Progenitor cell of endocrine pancreas (in vitro differentiated cells): ENCODE data around the gene CAPNS1. TPM values are rescaled to one million over a fixed set of nuclear protein-coding genes. Genes with fewer than 3 reads are reported as not detected.

Experiments used
- DNase-seq: peaks from one replicate; pipeline ENCODE4 v3.0.0; 2021; ENCODE audit warnings: low spot score; ENCODE audit not compliant: unreplicated experiment
- H3K27ac Mint-ChIP-seq: 2 replicates; pipeline ENCODE4 v1.8.0; 2021; ENCODE audit warnings: mild to moderate bottlenecking, moderate library complexity, mixed read lengths
- H3K27me3 Mint-ChIP-seq: 2 replicates; pipeline ENCODE4 v1.8.0; 2021; ENCODE audit warnings: mixed read lengths
- H3K36me3 Mint-ChIP-seq: 2 replicates; pipeline ENCODE4 v1.8.0; 2022; ENCODE audit warnings: mixed read lengths; ENCODE audit not compliant: insufficient read depth
- H3K4me1 Mint-ChIP-seq: 2 replicates; pipeline ENCODE4 v1.8.0; 2021; ENCODE audit warnings: low read depth, mixed read lengths
- H3K4me3 Mint-ChIP-seq: 2 replicates; pipeline ENCODE4 v1.8.0; 2021; ENCODE audit warnings: low read depth, mild to moderate bottlenecking, moderate library complexity, mixed read lengths
- H3K9me3 Mint-ChIP-seq: 2 replicates; pipeline ENCODE4 v1.8.0; 2021; ENCODE audit warnings: low read depth, mixed read lengths
- total RNA-seq: library from RNA; stranded (reverse); gene quantifications from 2 replicates; pipeline ENCODE4 v1.2.1, GENCODE V29; 2021
- TF ChIP-seq, protein P1 (sequence below): fragments of 200-600 bp; sonication (generic); IDR thresholded peaks from one replicate; pipeline ENCODE4 v1.5.0; 2021; ENCODE audit warnings: antibody characterized with exemption, mild to moderate bottlenecking; ENCODE audit not compliant: unreplicated experiment

Gene CAPNS1
- total RNA-seq, 1 donor from 2014 or later: 435 TPM

DNA sequence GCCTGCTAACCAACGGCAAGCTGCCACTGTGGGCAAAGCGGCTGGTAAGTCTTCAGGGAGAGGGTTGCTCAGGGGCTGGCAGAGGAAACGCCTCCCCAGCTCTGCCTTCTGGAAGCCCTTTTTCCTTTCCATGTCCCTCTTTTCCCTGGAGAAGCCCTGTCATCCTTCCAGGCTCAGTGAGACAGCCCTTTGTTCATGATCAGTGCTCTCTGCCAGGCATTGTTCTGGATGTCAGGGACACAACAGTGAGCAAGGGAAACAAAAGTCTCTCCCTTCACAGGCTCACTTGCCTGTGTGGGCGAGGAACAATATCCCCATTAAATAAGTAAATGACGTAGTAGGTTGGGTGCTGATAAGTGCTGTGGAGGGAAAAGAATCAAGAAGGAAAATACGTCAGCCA lies 42.8 kb upstream of the CAPNS1 start:
- TF ChIP-seq, protein P1, sequence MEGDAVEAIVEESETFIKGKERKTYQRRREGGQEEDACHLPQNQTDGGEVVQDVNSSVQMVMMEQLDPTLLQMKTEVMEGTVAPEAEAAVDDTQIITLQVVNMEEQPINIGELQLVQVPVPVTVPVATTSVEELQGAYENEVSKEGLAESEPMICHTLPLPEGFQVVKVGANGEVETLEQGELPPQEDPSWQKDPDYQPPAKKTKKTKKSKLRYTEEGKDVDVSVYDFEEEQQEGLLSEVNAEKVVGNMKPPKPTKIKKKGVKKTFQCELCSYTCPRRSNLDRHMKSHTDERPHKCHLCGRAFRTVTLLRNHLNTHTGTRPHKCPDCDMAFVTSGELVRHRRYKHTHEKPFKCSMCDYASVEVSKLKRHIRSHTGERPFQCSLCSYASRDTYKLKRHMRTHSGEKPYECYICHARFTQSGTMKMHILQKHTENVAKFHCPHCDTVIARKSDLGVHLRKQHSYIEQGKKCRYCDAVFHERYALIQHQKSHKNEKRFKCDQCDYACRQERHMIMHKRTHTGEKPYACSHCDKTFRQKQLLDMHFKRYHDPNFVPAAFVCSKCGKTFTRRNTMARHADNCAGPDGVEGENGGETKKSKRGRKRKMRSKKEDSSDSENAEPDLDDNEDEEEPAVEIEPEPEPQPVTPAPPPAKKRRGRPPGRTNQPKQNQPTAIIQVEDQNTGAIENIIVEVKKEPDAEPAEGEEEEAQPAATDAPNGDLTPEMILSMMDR: no peak
- Mint-ChIP-seq H3K9me3 (no peaks in the 10 kb centered on the region), H3K36me3 (no peaks in the 10 kb centered on the region), H3K27ac (no peak overlapping the region), H3K4me3 (no peak overlapping the region), H3K27me3 (no peaks in the 10 kb centered on the region), H3K4me1 (no peaks in the 10 kb centered on the region)
- no peak for DNase-seq

DNA sequence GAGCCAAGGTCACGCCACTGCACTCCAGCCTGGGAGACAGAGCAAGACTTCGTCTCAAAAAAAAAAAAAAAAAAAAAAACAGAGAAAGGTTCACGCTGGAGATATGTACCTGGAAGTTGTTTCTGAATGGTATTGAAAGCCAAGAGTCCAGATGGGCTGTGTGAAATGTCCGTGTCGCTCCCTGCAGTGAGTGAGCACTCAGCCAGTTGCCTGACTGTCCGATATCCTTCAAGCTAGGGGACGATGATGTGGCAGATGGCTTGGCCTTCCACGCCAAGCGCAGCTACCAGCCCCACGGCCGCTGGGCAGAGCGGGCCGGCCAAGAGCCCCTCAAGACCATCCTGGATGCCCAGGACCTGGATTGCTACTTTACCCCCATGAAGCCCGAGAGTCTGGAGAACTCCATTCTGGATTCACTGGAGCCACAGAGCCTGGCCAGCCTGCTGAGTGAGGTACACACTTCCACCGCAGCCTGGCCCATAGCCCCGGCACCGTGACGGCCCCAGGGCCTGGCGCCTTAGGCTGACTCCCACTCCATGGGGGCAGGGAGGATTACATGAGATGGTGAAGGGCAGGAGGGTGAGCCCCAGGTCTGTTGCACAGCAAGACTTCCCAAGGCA lies 40.6 kb upstream of the CAPNS1 start:
- TF ChIP-seq, protein P1: no peak
- no peaks in the 10 kb centered on the region for H3K9me3 Mint-ChIP-seq
- H3K4me1 Mint-ChIP-seq: no peaks in the 10 kb centered on the region
- H3K36me3 Mint-ChIP-seq: no peaks in the 10 kb centered on the region
- H3K27me3 Mint-ChIP-seq: no peaks in the 10 kb centered on the region
- DNase-seq: no peak
- H3K27ac Mint-ChIP-seq: no peak overlapping the region
- no peak overlapping the region for H3K4me3 Mint-ChIP-seq

DNA sequence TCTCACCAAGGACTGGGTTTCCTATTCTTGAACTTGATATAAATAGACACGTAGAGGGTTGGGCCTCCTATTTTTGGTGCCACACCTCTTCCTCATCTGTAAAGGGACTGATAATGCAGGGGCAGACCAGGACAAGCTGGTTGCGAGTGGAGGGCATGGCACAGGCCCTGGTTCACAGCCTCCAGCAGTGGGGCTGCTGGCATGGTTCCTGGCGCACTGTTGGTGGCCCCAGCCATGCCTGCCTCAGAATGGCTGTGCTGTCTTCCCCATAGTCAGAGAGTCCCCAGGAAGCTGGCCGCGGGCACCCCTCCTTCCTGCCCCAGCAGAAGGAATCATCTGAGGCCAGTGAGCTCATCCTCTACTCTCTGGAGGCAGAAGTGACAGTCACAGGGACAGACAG lies 39.4 kb upstream of the CAPNS1 start:
- Mint-ChIP-seq H3K36me3 (no peaks in the 10 kb centered on the region), H3K27me3 (no peaks in the 10 kb centered on the region), H3K27ac (no peak overlapping the region), H3K4me3 (no peak overlapping the region), H3K4me1 (no peaks in the 10 kb centered on the region), H3K9me3 (no peaks in the 10 kb centered on the region)
- TF ChIP-seq, protein P1: no peak
- DNase-seq: no peak

DNA sequence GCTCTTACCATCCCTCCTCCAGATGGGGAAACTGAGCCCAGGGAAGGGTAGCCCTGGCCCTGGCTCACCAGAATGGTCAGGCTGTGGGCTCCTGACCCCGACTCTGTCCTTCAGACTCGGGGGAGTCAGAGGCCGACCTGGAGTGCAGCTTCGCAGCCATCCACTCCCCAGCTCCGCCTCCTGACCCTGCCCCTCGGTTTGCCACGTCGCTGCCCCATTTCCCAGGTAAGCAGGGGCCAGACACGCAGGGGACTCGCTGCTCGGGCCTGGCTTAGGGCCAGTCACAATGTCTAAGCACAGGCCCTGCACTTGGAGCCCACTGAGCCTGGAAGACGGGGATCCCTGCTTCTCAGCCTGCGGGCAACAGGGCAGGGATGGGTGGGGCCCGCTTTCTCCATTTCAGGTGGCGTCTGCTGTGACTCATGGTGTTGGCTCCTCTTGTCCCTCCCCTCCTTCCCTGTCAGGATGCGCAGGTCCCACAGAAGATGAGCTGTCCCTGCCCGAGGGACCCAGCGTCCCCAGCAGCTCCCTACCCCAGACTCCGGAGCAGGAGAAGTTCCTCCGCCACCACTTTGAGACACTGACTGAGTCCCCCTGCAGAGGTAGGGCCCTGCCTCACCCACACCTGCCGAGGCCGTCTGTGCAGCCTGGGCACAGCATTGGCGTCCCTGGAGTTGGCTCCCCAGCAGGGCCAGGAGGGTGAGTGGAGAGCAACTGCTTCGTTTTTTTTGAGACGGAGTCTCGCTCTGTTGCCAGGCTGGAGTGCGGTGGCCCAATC lies 38.1 kb upstream of the CAPNS1 start:
- DNase-seq: no peak
- H3K4me1 Mint-ChIP-seq: no peaks in the 10 kb centered on the region
- no peak overlapping the region for H3K27ac Mint-ChIP-seq
- no peak overlapping the region for H3K4me3 Mint-ChIP-seq
- peaks cover 2% of the 10 kb centered on the region for H3K36me3 Mint-ChIP-seq
- TF ChIP-seq, protein P1: no peak
- H3K27me3 Mint-ChIP-seq: no peaks in the 10 kb centered on the region
- no peaks in the 10 kb centered on the region for H3K9me3 Mint-ChIP-seq

DNA sequence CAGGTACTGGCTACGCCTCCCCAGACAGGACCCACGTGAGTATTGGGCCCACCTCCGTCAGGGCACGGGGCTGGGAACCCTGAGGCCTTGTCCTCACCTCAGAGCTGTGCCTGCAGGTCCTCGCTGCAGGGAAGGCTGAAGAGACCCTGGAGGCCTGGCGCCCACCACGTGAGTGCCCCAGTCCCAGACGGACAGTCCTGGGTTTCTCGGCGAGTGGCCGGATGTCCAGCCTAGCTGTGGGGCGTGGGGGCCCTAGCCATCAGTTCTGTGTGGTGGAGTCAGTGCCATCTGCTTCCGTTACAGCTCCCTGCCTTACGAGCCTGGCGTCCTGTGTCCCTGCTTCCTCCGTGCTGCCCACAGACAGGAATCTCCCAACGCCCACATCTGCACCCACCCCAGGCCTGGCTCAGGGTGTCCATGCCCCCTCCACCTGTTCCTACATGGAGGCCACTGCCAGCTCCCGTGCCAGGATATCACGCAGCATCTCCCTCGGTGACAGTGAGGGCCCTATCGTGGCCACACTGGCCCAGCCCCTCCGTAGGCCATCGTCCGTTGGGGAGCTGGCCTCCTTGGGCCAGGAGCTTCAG lies 36.7 kb upstream of the CAPNS1 start:
- TF ChIP-seq, protein P1: no peak
- H3K27ac Mint-ChIP-seq: no peak overlapping the region
- no peaks in the 10 kb centered on the region for H3K27me3 Mint-ChIP-seq
- H3K4me3 Mint-ChIP-seq: no peak overlapping the region
- H3K4me1 Mint-ChIP-seq: no peaks in the 10 kb centered on the region
- H3K9me3 Mint-ChIP-seq: no peaks in the 10 kb centered on the region
- no peak for DNase-seq
- peaks cover 2% of the 10 kb centered on the region for H3K36me3 Mint-ChIP-seq
